GM12891 (cell line): ENCODE measurements around the gene NFKB2.

Experiments
- POLR2A ChIP-seq: IDR thresholded peaks from 2 replicates; pipeline ENCODE4 v1.6.1; 2011; ENCODE audit warnings: low read depth, low read length, control low read depth
- POLR2AphosphoS5 ChIP-seq: IDR thresholded peaks from 2 replicates; pipeline ENCODE4 v1.6.1; 2011; ENCODE audit warnings: low read depth, low read length, control low read depth
- SPI1 ChIP-seq: IDR thresholded peaks from 2 replicates; pipeline ENCODE4 v1.6.1; 2011; ENCODE audit warnings: low read depth, low read length, control low read depth
- TAF1 ChIP-seq: IDR thresholded peaks from 2 replicates; pipeline ENCODE4 v1.6.1; 2011; ENCODE audit warnings: low read depth, low read length, control low read depth

DNA sequence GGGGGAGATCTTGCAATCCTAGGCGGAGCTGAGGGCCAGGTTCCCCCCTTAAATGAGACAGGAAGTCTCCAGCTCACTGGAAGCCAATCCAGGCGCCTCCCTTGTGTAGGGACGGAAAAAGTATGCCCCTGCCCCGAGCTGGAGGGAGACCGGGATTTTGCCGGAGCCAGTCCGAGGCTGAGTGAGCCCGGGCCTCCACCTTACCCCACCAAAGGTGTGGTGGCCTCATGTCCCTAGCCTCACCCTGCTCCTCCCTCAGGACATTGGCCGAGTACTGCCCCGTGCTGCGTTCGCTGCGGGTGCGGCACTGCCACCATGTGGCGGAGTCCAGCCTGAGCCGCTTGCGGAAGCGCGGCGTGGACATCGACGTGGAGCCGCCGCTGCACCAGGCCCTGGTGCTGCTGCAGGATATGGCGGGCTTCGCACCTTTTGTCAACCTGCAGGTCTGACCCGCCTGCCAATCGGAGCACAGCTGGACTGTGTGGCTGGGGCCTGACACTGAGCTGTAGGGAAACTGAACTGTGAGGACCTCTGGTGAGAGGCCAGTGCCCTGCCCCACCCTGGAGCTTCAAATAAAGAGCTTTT, 27.1 kb downstream of the NFKB2 start:
- TF ChIP-seq POLR2AphosphoS5 (no peak), TAF1 (no peak), POLR2A (no peak; the same call in 1 of the 2 replicates), SPI1 (no peak)
